Measurements from ENCODE around the gene TUBB4A. TPM values are rescaled to one million over a fixed set of nuclear protein-coding genes. Genes with fewer than 3 reads are reported as not detected.

Gene TUBB4A
- total and polyA plus RNA-seq, 11 donors: 0.15 to 4.8 (median 1.6) TPM

DNA sequence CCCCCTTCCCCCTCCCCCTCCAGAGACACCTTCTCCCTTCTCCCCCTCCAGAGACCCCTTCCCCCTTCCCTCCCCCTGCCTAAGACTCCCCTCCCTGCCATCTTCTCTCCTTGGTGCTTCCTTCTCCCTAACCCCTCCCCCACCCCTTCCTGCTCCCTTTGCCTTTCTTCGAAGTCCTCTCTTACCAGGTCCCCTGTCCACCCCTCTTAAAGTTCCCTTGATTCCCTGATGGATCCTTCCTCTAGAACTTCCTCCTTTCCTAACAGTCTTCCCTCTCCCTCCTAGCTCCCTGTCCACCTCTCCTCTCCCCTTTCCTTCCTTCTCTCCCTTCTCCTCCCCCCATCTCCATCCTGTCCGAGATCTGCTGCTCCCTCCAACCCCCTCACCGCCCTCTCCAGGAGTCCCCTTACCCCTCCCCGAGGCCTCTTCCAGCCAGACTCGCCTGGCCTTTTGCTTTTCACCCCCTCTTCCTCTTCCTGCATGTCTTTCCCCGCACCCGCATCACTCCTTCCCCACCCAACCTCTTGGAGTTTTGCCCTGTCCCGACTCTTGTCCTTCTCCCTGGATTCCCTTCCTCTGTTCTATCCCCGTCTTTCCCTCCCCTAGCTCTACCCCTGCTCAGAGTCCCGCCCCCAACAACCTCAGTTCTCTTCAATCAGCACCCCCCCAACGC, 31.8 kb upstream of the TUBB4A start:
- H3K27me3 ChIP-seq: peaks cover 8 to 44% (median 19%) of the 10 kb centered on the region in 9 donors
- peaks cover 0 to 48% (median 25%) of the 10 kb centered on the region in 12 donors for H3K4me1 ChIP-seq
- H3K36me3 ChIP-seq: no peaks in the 10 kb centered on the region
- intact Hi-C loops (cut with DNase I): no loop called here
- TF ChIP-seq, protein P1, sequence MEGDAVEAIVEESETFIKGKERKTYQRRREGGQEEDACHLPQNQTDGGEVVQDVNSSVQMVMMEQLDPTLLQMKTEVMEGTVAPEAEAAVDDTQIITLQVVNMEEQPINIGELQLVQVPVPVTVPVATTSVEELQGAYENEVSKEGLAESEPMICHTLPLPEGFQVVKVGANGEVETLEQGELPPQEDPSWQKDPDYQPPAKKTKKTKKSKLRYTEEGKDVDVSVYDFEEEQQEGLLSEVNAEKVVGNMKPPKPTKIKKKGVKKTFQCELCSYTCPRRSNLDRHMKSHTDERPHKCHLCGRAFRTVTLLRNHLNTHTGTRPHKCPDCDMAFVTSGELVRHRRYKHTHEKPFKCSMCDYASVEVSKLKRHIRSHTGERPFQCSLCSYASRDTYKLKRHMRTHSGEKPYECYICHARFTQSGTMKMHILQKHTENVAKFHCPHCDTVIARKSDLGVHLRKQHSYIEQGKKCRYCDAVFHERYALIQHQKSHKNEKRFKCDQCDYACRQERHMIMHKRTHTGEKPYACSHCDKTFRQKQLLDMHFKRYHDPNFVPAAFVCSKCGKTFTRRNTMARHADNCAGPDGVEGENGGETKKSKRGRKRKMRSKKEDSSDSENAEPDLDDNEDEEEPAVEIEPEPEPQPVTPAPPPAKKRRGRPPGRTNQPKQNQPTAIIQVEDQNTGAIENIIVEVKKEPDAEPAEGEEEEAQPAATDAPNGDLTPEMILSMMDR (IDR thresholded peaks at IDR 0.05): no peak
- TF ChIP-seq POLR2A (IDR thresholded peaks at IDR 0.05): no peak
- DNase-seq (no peak), ATAC-seq (no peak)
- H3K4me3 ChIP-seq: no peak overlapping the region
- H3K9me3 ChIP-seq: no peaks in the 10 kb centered on the region
- no peak overlapping the region for H3K27ac ChIP-seq
- 16 to 26% (median 23%) methylated on average over 11 of the region's 11 CpGs for WGBS, 4 donors

- intact Hi-C loops (cut with DNase I): no loop called here
Measured at GRCh38 chr19:6533000-6533328, 30.9 kb upstream of the TUBB4A start.

DNA sequence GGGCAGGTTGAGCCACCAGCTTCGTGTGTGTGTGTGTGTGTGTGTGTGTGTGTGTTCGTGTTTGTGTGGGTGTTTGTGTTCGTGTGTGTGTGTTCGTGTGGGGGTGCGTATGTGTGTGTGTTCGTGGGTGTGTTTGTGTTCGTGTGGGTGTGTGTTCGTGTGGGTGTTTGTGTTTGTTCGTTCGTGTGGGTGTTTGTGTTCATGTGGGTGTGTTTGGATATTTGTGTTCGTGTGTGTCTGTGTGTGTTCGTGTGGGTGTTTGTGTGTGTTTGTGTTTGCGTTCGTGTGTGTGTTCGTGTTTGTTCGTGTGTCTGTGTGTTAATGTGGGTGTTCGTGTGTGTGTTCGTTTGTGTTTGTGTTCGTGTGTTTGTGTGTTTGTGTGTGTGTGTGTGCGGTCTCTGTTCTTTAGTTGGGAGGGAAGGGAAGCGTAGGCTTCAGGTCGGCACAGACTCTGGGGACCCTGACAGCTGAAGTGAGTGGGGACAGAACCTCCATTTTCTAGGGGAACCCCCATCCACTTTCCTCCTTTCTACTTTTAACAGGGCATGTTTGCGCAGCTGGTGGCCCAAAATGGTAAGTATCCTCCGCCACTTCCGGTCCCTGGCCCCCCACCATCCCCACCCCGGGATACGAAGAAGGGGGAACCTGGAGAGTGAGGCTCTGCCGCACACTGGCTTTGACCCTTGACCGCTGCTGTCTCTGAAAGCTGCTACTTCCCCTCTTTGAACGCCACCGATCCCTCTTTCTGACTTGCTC, 30.3 kb upstream of the TUBB4A start:
- peaks cover 0 to 59% (median 29%) of the 10 kb centered on the region in 12 donors for H3K4me1 ChIP-seq

More at GRCh38 chr19:6533000-6533328, 30.9 kb upstream of the TUBB4A start:
- no peaks in the 10 kb centered on the region for H3K36me3 ChIP-seq
- peaks cover 8 to 43% (median 19%) of the 10 kb centered on the region in 9 donors for H3K27me3 ChIP-seq
- H3K4me1 ChIP-seq: peaks cover 0 to 57% (median 29%) of the 10 kb centered on the region in 12 donors
- TF ChIP-seq, protein P1 (IDR thresholded peaks at IDR 0.05): no peak
- no peak for TF ChIP-seq POLR2A (IDR thresholded peaks at IDR 0.05)
- no peak for ATAC-seq
- H3K4me3 ChIP-seq: no peak overlapping the region
- H3K27ac ChIP-seq: no peak overlapping the region
- 44 to 70% (median 65%) methylated on average over 3 of the region's 3 CpGs for WGBS, 4 donors
- DNase-seq: no peak
- no peaks in the 10 kb centered on the region for H3K9me3 ChIP-seq

GRCh38 chr19:6531956-6532243, 29.8 kb upstream of the TUBB4A start:
- H3K9me3 ChIP-seq: no peaks in the 10 kb centered on the region
- H3K27ac ChIP-seq: no peak overlapping the region
- peak overlapping the region in 4 of 12 donors; percentile 54 to 72 (median 65) for H3K4me3 ChIP-seq
- intact Hi-C loops (cut with DNase I): no loop called here
- DNase-seq: no peak
- H3K36me3 ChIP-seq: no peaks in the 10 kb centered on the region
- peaks cover 0 to 57% (median 29%) of the 10 kb centered on the region in 12 donors for H3K4me1 ChIP-seq
- peaks cover 8 to 43% (median 19%) of the 10 kb centered on the region in 9 donors for H3K27me3 ChIP-seq
- WGBS, 4 donors: 37 to 60% (median 54%) methylated on average over 5 of the region's 5 CpGs
- no peak for TF ChIP-seq POLR2A (IDR thresholded peaks at IDR 0.05)
- TF ChIP-seq, protein P1 (IDR thresholded peaks at IDR 0.05): no peak
- ATAC-seq: no peak

More for the DNA sequence above, 30.3 kb upstream of the TUBB4A start:
- TF ChIP-seq, protein P1 (IDR thresholded peaks at IDR 0.05): no peak
- no peak for TF ChIP-seq POLR2A (IDR thresholded peaks at IDR 0.05)
- Histone ChIP-seq H3K4me3 (no peak overlapping the region), H3K27ac (no peak overlapping the region), H3K27me3 (peaks cover 8 to 43% (median 19%) of the 10 kb centered on the region in 9 donors), H3K9me3 (no peaks in the 10 kb centered on the region), H3K36me3 (no peaks in the 10 kb centered on the region)
- ATAC-seq (no peak), DNase-seq (peak in 1 of 5 donors; percentile 25)
- intact Hi-C loops (cut with DNase I): no loop called here
- 46 to 69% (median 63%) methylated on average over 31 of the region's 31 CpGs for WGBS, 4 donors

Data from heart left ventricle (tissue), 16 donors.